Measurements from ENCODE around the gene POR.

- no peak for TF ChIP-seq CTCF (IDR thresholded peaks at IDR 0.05)
- no peak for TF ChIP-seq POLR2A (IDR thresholded peaks at IDR 0.05)
- no peak for TF ChIP-seq POLR2AphosphoS5 (IDR thresholded peaks at IDR 0.05)
- TF ChIP-seq EP300 (IDR thresholded peaks at IDR 0.05) = no peak
Observed at GRCh38 chr7:75946207-75946855, 31.4 kb downstream of the POR start.

Measured in sigmoid colon (tissue), 4 donors.